Stimulated activated naive CD8-positive, alpha-beta T cell treated with anti-CD3 and anti-CD28 coated beads, Interleukin-15, amount 100 ng/mL, for 72 hours (primary cell): ENCODE results near the gene MRPL32.
A peak's percentile ranks its signal among the peaks of the same experiment; 100 is the strongest.

Experiments
- ATAC-seq: fragments of 150-1000 bp; cut with Tn5 transposase; 2 replicates; pipeline ENCODE4 v1.10.0; 2021; ENCODE audit warnings: mild to moderate bottlenecking, moderate library complexity
- DNase-seq, 2 donors: peaks; one replicate each; pipeline ENCODE4 v3.0.0; 2021 to 2022
- H3K27ac Mint-ChIP-seq, 2 donors: one replicate each; pipeline ENCODE4 v1.8.0; 2022; ENCODE audit warnings: mild to moderate bottlenecking in 2 of 2, mixed read lengths in 2 of 2, moderate library complexity in 2 of 2
- H3K27me3 Mint-ChIP-seq: one replicate; pipeline ENCODE4 v1.8.0; 2022; ENCODE audit warnings: mixed read lengths
- H3K4me1 Mint-ChIP-seq: one replicate; pipeline ENCODE4 v1.8.0; 2022; ENCODE audit warnings: mild to moderate bottlenecking, mixed read lengths
- H3K4me3 Mint-ChIP-seq, 2 donors: one replicate each; pipeline ENCODE4 v1.8.0; 2022; ENCODE audit warnings: mild to moderate bottlenecking in 2 of 2, mixed read lengths in 2 of 2, moderate library complexity in 1 of 2
- H3K9me3 Mint-ChIP-seq, 2 donors: one replicate each; pipeline ENCODE4 v1.8.0; 2022; ENCODE audit warnings: mixed read lengths in 2 of 2

MRPL32 gene

GRCh38 chr7:42914421-42915045, 17.6 kb upstream of the MRPL32 start:
- no peaks in the 10 kb centered on the region for H3K27me3 Mint-ChIP-seq
- H3K4me1 Mint-ChIP-seq: peaks cover 61% of the 10 kb centered on the region
- peak overlapping the region in 1 of 2 donors; percentile 47 for H3K27ac Mint-ChIP-seq
- DNase-seq: no peak
- no peaks in the 10 kb centered on the region for H3K9me3 Mint-ChIP-seq
- peak overlapping the region; percentile 84 to 89 for H3K4me3 Mint-ChIP-seq
- no peak for ATAC-seq

- no peak overlapping the region for H3K4me3 Mint-ChIP-seq
- peaks cover 53% of the 10 kb centered on the region for H3K4me1 Mint-ChIP-seq
- H3K27ac Mint-ChIP-seq: peak overlapping the region in 1 of 2 donors; percentile 76
Observed at GRCh38 chr7:42915356-42915755, 16.8 kb upstream of the MRPL32 start.

GRCh38 chr7:42922017-42922753, 10.0 kb upstream of the MRPL32 start:
- H3K27me3 Mint-ChIP-seq: no peaks in the 10 kb centered on the region
- H3K27ac Mint-ChIP-seq: peak overlapping the region; percentile 48 to 74
- H3K9me3 Mint-ChIP-seq: no peaks in the 10 kb centered on the region
- H3K4me3 Mint-ChIP-seq: no peak overlapping the region
- no peak for DNase-seq
- H3K4me1 Mint-ChIP-seq: peaks cover 25% of the 10 kb centered on the region
- no peak for ATAC-seq

More at GRCh38 chr7:42915356-42915755, 16.8 kb upstream of the MRPL32 start:
- no peaks in the 10 kb centered on the region for H3K27me3 Mint-ChIP-seq
- ATAC-seq (no peak), DNase-seq (no peak)
- H3K9me3 Mint-ChIP-seq: no peaks in the 10 kb centered on the region

GRCh38 chr7:42924223-42924838, 7.8 kb upstream of the MRPL32 start:
- Mint-ChIP-seq H3K9me3 (no peaks in the 10 kb centered on the region), H3K27me3 (no peaks in the 10 kb centered on the region), H3K4me3 (peak overlapping the region in 1 of 2 donors; percentile 50), H3K27ac (peak overlapping the region; percentile 8 to 19), H3K4me1 (peaks cover 45% of the 10 kb centered on the region)
- ATAC-seq (no peak), DNase-seq (no peak)

- Mint-ChIP-seq H3K9me3 (no peaks in the 10 kb centered on the region), H3K4me1 (peaks cover 53% of the 10 kb centered on the region), H3K27ac (peak overlapping the region; percentile 48 to 81)
Observed at GRCh38 chr7:42925630-42926029, 6.5 kb upstream of the MRPL32 start.

GRCh38 chr7:42926204-42926603, 6.0 kb upstream of the MRPL32 start:
- DNase-seq (no peak), ATAC-seq (no peak)
- H3K9me3 Mint-ChIP-seq: no peaks in the 10 kb centered on the region
- peaks cover 53% of the 10 kb centered on the region for H3K4me1 Mint-ChIP-seq
- H3K4me3 Mint-ChIP-seq: no peak overlapping the region
- H3K27ac Mint-ChIP-seq: no peak overlapping the region
- H3K27me3 Mint-ChIP-seq: no peaks in the 10 kb centered on the region

More at GRCh38 chr7:42925630-42926029, 6.5 kb upstream of the MRPL32 start:
- DNase-seq (no peak), ATAC-seq (no peak)
- H3K27me3 Mint-ChIP-seq: no peaks in the 10 kb centered on the region
- H3K4me3 Mint-ChIP-seq: peak overlapping the region in 1 of 2 donors; percentile 38

GRCh38 chr7:42928754-42929153, 3.4 kb upstream of the MRPL32 start:
- Mint-ChIP-seq H3K9me3 (no peaks in the 10 kb centered on the region), H3K4me3 (peak overlapping the region; percentile 49 to 71), H3K27me3 (no peaks in the 10 kb centered on the region), H3K4me1 (peaks cover 51% of the 10 kb centered on the region), H3K27ac (peak overlapping the region; percentile 6 to 86)
- DNase-seq (no peak), ATAC-seq (no peak)

- peaks cover 55% of the 10 kb centered on the region for H3K4me1 Mint-ChIP-seq
- DNase-seq (no peak), ATAC-seq (no peak)
- no peaks in the 10 kb centered on the region for H3K27me3 Mint-ChIP-seq
- H3K9me3 Mint-ChIP-seq: no peaks in the 10 kb centered on the region
- peak overlapping the region in 1 of 2 donors; percentile 80 for H3K27ac Mint-ChIP-seq
- peak overlapping the region; percentile 43 to 71 for H3K4me3 Mint-ChIP-seq
Observed at GRCh38 chr7:42929449-42929848, 2.7 kb upstream of the MRPL32 start.

GRCh38 chr7:42930889-42931288, 1.3 kb upstream of the MRPL32 start:
- H3K4me3 Mint-ChIP-seq: peak overlapping the region; percentile 97 to 99
- peak overlapping the region; percentile 100 for H3K27ac Mint-ChIP-seq
- DNase-seq (no peak), ATAC-seq (no peak)
- no peaks in the 10 kb centered on the region for H3K9me3 Mint-ChIP-seq
- no peaks in the 10 kb centered on the region for H3K27me3 Mint-ChIP-seq
- H3K4me1 Mint-ChIP-seq: peaks cover 55% of the 10 kb centered on the region

- Mint-ChIP-seq H3K27me3 (no peaks in the 10 kb centered on the region), H3K4me1 (peaks cover 57% of the 10 kb centered on the region), H3K9me3 (no peaks in the 10 kb centered on the region), H3K27ac (peak overlapping the region; percentile 100), H3K4me3 (peak overlapping the region; percentile 97 to 99)
- DNase-seq (peak in 1 of 2 donors; percentile 25), ATAC-seq (no peak)
Observed at GRCh38 chr7:42931447-42931833, 736 bp upstream of the MRPL32 start.

- DNase-seq (no peak), ATAC-seq (peak; percentile 24)
- H3K9me3 Mint-ChIP-seq: no peaks in the 10 kb centered on the region
- H3K4me1 Mint-ChIP-seq: peaks cover 59% of the 10 kb centered on the region
- peak overlapping the region; percentile 97 to 99 for H3K4me3 Mint-ChIP-seq
- peak overlapping the region; percentile 100 for H3K27ac Mint-ChIP-seq
- H3K27me3 Mint-ChIP-seq: no peaks in the 10 kb centered on the region
Observed at GRCh38 chr7:42932811-42933591, 825 bp downstream of the MRPL32 start.

- Mint-ChIP-seq H3K27ac (peak overlapping the region; percentile 59 to 86), H3K9me3 (no peaks in the 10 kb centered on the region), H3K4me3 (peak overlapping the region; percentile 97 to 99), H3K4me1 (peaks cover 47% of the 10 kb centered on the region), H3K27me3 (no peaks in the 10 kb centered on the region)
- ATAC-seq: no peak
- no peak for DNase-seq
Observed at GRCh38 chr7:42934291-42934690, 2.1 kb downstream of the MRPL32 start.

GRCh38 chr7:42935861-42936260, 3.7 kb downstream of the MRPL32 start:
- H3K27me3 Mint-ChIP-seq: no peaks in the 10 kb centered on the region
- no peaks in the 10 kb centered on the region for H3K9me3 Mint-ChIP-seq
- ATAC-seq (no peak), DNase-seq (no peak)
- peaks cover 55% of the 10 kb centered on the region for H3K4me1 Mint-ChIP-seq
- H3K27ac Mint-ChIP-seq: no peak overlapping the region
- H3K4me3 Mint-ChIP-seq: peak overlapping the region in 1 of 2 donors; percentile 15

- no peaks in the 10 kb centered on the region for H3K27me3 Mint-ChIP-seq
- H3K27ac Mint-ChIP-seq: peak overlapping the region; percentile 57 to 90
- no peaks in the 10 kb centered on the region for H3K9me3 Mint-ChIP-seq
- ATAC-seq (peak; percentile 79), DNase-seq (no peak)
- H3K4me1 Mint-ChIP-seq: peaks cover 50% of the 10 kb centered on the region
- H3K4me3 Mint-ChIP-seq: peak overlapping the region; percentile 57 to 65
Observed at GRCh38 chr7:42939457-42940240, 7.5 kb downstream of the MRPL32 start.
